Smooth muscle cell (in vitro differentiated cells): Measurements from ENCODE around the gene C6orf120. TPM values are rescaled to one million over a fixed set of nuclear protein-coding genes. Genes with fewer than 3 reads are reported as not detected.

Source experiments
- DNase-seq: peaks from one replicate; lab custom pipeline; 2025; ENCODE audit not compliant: unreplicated experiment; lab: John Stamatoyannopoulos, UW
- H2AFZ ChIP-seq: fragments of 200-600 bp; sonication (generic); 2 replicates; pipeline ENCODE4 v1.6.0; 2016; ENCODE audit warnings: antibody characterized with exemption, low read depth, mild to moderate bottlenecking
- H3F3A ChIP-seq: fragments of 200-600 bp; sonication (generic); 2 replicates; pipeline ENCODE4 v1.6.0; 2017; ENCODE audit warnings: antibody characterized with exemption, low read depth
- H3K27ac ChIP-seq: fragments of 200-600 bp; sonication (generic); 2 replicates; pipeline ENCODE4 v1.5.1; 2016; ENCODE audit warnings: low read depth, mild to moderate bottlenecking
- H3K27me3 ChIP-seq: fragments of 200-600 bp; sonication (generic); 2 replicates; pipeline ENCODE4 v1.6.1; 2016; ENCODE audit warnings: low read depth, mild to moderate bottlenecking
- H3K36me3 ChIP-seq: fragments of 200-600 bp; sonication (generic); 2 replicates; pipeline ENCODE4 v1.5.1; 2016; ENCODE audit warnings: low read depth
- H3K4me1 ChIP-seq: fragments of 200-600 bp; sonication (generic); 2 replicates; pipeline ENCODE4 v1.5.1; 2016; ENCODE audit warnings: low read depth
- H3K4me2 ChIP-seq: fragments of 200-600 bp; sonication (generic); 2 replicates; pipeline ENCODE4 v1.6.0; 2016; ENCODE audit warnings: mild to moderate bottlenecking
- H3K4me3 ChIP-seq: fragments of 200-600 bp; sonication (generic); 2 replicates; pipeline ENCODE4 v1.5.1; 2016; ENCODE audit warnings: mild to moderate bottlenecking
- H3K79me2 ChIP-seq: fragments of 200-600 bp; sonication (generic); 2 replicates; pipeline ENCODE4 v1.6.0; 2016; ENCODE audit warnings: low read depth, mild to moderate bottlenecking
- H3K9ac ChIP-seq: fragments of 200-600 bp; sonication (generic); 2 replicates; pipeline ENCODE4 v1.6.0; 2016; ENCODE audit warnings: low read depth
- H3K9me3 ChIP-seq: fragments of 200-600 bp; sonication (generic); replicated peaks from 2 replicates; pipeline ENCODE4 v1.5.1; 2016; ENCODE audit warnings: low read depth
- H4K20me1 ChIP-seq: fragments of 200-600 bp; sonication (generic); 2 replicates; pipeline ENCODE4 v1.6.0; 2016; ENCODE audit warnings: low read depth
- CTCF ChIP-seq: fragments of 200-600 bp; sonication (generic); IDR thresholded peaks from 2 replicates; pipeline ENCODE4 v1.5.1; 2017; ENCODE audit warnings: borderline replicate concordance, mild to moderate bottlenecking, antibody characterized with exemption; ENCODE audit not compliant: insufficient read depth, poor library complexity, severe bottlenecking
- WGBS: methylation state at CpG from one replicate; pipeline ENCODE4 v1.1.7; 2016; ENCODE audit warnings: low lambda C conversion rate; 5-methylcytosine and 5-hydroxymethylcytosine counted together
- polyA plus RNA-seq: library from polyadenylated mRNA; unstranded; fragments of >200 nt; fragmentation: Nextera tagmentation; extraction: Ambion mirVana; gene quantifications from 2 replicates; pipeline ENCODE4 v1.2.1, GENCODE V29; 2016
- total RNA-seq: library from RNA; depleted of rRNA; stranded (reverse); fragments of >200 nt; gene quantifications from 2 replicates; pipeline ENCODE4 v1.2.3, GENCODE V29; 2014

The C6orf120 gene
- total RNA-seq, result 50.2 and 56.5 TPM in 2 replicates
- 26.6 and 30.2 TPM in 2 replicates for polyA plus RNA-seq

GRCh38 chr6:169701954-169702839, at the start of gene C6orf120, which contains the start of gene WDR27:
C6orf120 (plus strand) TSS chr6:169702126; CDS start chr6:169702460, 334 bp downstream.
WDR27 (minus strand) TSS chr6:169702029; CDS start chr6:169689005, 13,024 bp downstream.
- peaks cover 17% of the 10 kb centered on the region for H4K20me1 ChIP-seq
- peaks cover 34% of the 10 kb centered on the region for H3K79me2 ChIP-seq
- H2AFZ ChIP-seq, result peak within 1 kb of the TSS; percentile 87
- under 1% methylated on average over 84 of the region's 92 CpGs for WGBS
- H3F3A ChIP-seq, result peaks cover 13% of the 10 kb centered on the region
- H3K9ac ChIP-seq, result peak within 1 kb of the TSS; percentile 97
- no peaks in the 10 kb centered on the region for H3K36me3 ChIP-seq
- peak within 1 kb of the TSS; percentile 84 for H3K4me3 ChIP-seq
- no peaks in the 10 kb centered on the region for H3K9me3 ChIP-seq
- no peaks in the 10 kb centered on the region for H3K27me3 ChIP-seq
- H3K4me1 ChIP-seq, result peaks cover 34% of the 10 kb centered on the region
- H3K27ac ChIP-seq, result peak within 1 kb of the TSS; percentile 96
- DNase-seq, result peak; percentile 85
- peak within 1 kb of the TSS; percentile 95 for H3K4me2 ChIP-seq
- TF ChIP-seq CTCF, result no peak

GRCh38 chr6:169652896-169653295, 49.0 kb upstream of the C6orf120 start:
- no peaks in the 10 kb centered on the region for H3K9me3 ChIP-seq
- H3K4me2 ChIP-seq, result no peak overlapping the region
- WGBS, result 97% methylated on average over 11 of the region's 11 CpGs
- no peak overlapping the region for H3K4me3 ChIP-seq
- no peak overlapping the region for H3K9ac ChIP-seq
- no peaks in the 10 kb centered on the region for H3K27me3 ChIP-seq
- no peak for TF ChIP-seq CTCF
- H3K79me2 ChIP-seq, result no peaks in the 10 kb centered on the region
- no peak for DNase-seq
- no peaks in the 10 kb centered on the region for H4K20me1 ChIP-seq
- H3F3A ChIP-seq, result no peaks in the 10 kb centered on the region
- no peaks in the 10 kb centered on the region for H3K36me3 ChIP-seq
- H3K4me1 ChIP-seq, result no peaks in the 10 kb centered on the region
- H3K27ac ChIP-seq, result no peak overlapping the region
- no peak overlapping the region for H2AFZ ChIP-seq

GRCh38 chr6:169653691-169654090, 48.2 kb upstream of the C6orf120 start:
- no peaks in the 10 kb centered on the region for H3K9me3 ChIP-seq
- H3K27ac ChIP-seq, result no peak overlapping the region
- H3K79me2 ChIP-seq, result no peaks in the 10 kb centered on the region
- 98% methylated on average over 6 of the region's 6 CpGs for WGBS
- no peaks in the 10 kb centered on the region for H3F3A ChIP-seq
- no peak overlapping the region for H2AFZ ChIP-seq
- no peak overlapping the region for H3K9ac ChIP-seq
- no peaks in the 10 kb centered on the region for H4K20me1 ChIP-seq
- no peaks in the 10 kb centered on the region for H3K36me3 ChIP-seq
- DNase-seq, result no peak
- H3K4me3 ChIP-seq, result no peak overlapping the region
- TF ChIP-seq CTCF, result no peak
- H3K4me1 ChIP-seq, result no peaks in the 10 kb centered on the region
- no peak overlapping the region for H3K4me2 ChIP-seq
- H3K27me3 ChIP-seq, result no peaks in the 10 kb centered on the region
